ENCODE measurements around the gene ANKRD1.

Gene ANKRD1

DNA sequence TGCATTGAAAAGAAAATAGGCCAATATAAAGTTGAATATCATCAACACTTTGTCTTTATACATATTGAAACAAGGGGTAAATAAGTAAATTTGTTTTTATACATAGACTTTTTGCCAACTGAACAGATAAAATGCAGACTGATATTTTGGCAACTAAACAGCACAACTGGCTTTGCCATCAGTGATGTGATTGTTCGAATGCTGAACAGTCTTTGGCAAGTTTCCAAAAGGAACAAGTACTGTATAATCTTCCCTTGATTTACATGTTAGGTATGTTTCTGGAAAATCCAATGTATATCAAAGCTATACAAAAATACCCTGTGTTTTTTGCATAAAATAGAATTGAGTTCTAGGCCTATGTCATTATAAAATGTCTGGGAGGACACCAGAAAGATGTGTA, 18.2 kb upstream of the ANKRD1 start:
- TF ChIP-seq RARB (CRISPR knock-in tag; IDR thresholded peaks at IDR 0.05): no peak
- TF ChIP-seq TCF4 (CRISPR knock-in tag; IDR thresholded peaks at IDR 0.05; ENCODE audit: borderline replicate concordance): no peak
- TF ChIP-seq ZC3H10 (CRISPR knock-in tag; IDR thresholded peaks at IDR 0.05): no peak
- TF ChIP-seq GLIS3 (CRISPR knock-in tag; IDR thresholded peaks at IDR 0.05): no peak
- TF ChIP-seq, protein P1, sequence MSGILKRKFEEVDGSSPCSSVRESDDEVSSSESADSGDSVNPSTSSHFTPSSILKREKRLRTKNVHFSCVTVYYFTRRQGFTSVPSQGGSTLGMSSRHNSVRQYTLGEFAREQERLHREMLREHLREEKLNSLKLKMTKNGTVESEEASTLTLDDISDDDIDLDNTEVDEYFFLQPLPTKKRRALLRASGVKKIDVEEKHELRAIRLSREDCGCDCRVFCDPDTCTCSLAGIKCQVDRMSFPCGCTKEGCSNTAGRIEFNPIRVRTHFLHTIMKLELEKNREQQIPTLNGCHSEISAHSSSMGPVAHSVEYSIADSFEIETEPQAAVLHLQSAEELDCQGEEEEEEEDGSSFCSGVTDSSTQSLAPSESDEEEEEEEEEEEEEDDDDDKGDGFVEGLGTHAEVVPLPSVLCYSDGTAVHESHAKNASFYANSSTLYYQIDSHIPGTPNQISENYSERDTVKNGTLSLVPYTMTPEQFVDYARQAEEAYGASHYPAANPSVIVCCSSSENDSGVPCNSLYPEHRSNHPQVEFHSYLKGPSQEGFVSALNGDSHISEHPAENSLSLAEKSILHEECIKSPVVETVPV (CRISPR knock-in tag; IDR thresholded peaks at IDR 0.05): no peak
- TF ChIP-seq, protein P2, sequence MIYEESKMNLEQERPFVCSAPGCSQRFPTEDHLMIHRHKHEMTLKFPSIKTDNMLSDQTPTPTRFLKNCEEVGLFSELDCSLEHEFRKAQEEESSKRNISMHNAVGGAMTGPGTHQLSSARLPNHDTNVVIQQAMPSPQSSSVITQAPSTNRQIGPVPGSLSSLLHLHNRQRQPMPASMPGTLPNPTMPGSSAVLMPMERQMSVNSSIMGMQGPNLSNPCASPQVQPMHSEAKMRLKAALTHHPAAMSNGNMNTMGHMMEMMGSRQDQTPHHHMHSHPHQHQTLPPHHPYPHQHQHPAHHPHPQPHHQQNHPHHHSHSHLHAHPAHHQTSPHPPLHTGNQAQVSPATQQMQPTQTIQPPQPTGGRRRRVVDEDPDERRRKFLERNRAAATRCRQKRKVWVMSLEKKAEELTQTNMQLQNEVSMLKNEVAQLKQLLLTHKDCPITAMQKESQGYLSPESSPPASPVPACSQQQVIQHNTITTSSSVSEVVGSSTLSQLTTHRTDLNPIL (CRISPR knock-in tag; IDR thresholded peaks at IDR 0.05; ENCODE audit: low read depth): no peak
- no peak for TF ChIP-seq ESRRG (CRISPR knock-in tag; IDR thresholded peaks at IDR 0.05)
- no peak for TF ChIP-seq ARNTL (CRISPR knock-in tag; IDR thresholded peaks at IDR 0.05; ENCODE audit: borderline replicate concordance, low read depth)
- no peak for TF ChIP-seq BACH2 (CRISPR knock-in tag; IDR thresholded peaks at IDR 0.05; ENCODE audit: borderline replicate concordance)
- TF ChIP-seq, protein P3, sequence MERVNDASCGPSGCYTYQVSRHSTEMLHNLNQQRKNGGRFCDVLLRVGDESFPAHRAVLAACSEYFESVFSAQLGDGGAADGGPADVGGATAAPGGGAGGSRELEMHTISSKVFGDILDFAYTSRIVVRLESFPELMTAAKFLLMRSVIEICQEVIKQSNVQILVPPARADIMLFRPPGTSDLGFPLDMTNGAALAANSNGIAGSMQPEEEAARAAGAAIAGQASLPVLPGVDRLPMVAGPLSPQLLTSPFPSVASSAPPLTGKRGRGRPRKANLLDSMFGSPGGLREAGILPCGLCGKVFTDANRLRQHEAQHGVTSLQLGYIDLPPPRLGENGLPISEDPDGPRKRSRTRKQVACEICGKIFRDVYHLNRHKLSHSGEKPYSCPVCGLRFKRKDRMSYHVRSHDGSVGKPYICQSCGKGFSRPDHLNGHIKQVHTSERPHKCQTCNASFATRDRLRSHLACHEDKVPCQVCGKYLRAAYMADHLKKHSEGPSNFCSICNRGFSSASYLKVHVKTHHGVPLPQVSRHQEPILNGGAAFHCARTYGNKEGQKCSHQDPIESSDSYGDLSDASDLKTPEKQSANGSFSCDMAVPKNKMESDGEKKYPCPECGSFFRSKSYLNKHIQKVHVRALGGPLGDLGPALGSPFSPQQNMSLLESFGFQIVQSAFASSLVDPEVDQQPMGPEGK (CRISPR knock-in tag; IDR thresholded peaks at IDR 0.05; ENCODE audit: borderline replicate concordance): no peak
- TF ChIP-seq, protein P4, sequence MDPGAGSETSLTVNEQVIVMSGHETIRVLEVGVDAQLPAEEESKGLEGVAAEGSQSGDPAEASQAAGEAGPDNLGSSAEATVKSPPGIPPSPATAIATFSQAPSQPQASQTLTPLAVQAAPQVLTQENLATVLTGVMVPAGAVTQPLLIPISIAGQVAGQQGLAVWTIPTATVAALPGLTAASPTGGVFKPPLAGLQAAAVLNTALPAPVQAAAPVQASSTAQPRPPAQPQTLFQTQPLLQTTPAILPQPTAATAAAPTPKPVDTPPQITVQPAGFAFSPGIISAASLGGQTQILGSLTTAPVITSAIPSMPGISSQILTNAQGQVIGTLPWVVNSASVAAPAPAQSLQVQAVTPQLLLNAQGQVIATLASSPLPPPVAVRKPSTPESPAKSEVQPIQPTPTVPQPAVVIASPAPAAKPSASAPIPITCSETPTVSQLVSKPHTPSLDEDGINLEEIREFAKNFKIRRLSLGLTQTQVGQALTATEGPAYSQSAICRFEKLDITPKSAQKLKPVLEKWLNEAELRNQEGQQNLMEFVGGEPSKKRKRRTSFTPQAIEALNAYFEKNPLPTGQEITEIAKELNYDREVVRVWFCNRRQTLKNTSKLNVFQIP (CRISPR knock-in tag; IDR thresholded peaks at IDR 0.05; ENCODE audit: borderline replicate concordance, low read depth): no peak
- ATAC-seq: no peak

DNA sequence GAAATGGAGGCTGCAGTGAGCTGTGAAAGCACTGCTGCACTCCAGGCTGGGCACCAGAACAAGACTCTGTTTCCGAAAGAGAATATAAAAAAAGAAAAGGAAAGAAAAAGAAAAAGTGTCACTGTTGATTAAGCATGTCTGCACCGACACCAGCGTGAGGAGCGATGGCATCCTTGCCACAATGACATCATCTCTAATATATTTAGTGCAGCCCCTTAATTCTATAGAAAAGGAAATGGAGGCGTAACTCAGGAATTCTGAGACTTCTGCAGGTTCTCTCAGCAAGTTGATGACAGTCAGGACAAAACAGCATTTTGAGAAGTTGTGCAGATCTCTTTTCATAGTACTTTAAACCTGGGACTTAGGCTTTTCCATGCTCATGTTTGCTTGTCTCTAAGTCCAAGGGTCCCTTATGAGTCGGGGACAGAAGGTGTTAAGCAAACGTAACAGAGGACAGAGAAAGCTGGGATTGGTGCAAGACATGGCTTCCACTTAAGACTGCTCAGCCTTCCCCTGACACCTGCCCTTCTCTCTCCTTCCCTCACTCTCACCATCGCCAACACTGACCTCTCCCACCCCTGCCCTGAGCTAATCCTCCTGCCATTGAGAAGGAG, 16.9 kb upstream of the ANKRD1 start:
- ATAC-seq: peak; percentile 65
- TF ChIP-seq, protein P2 (CRISPR knock-in tag; IDR thresholded peaks at IDR 0.05; ENCODE audit: low read depth): no peak
- no peak for TF ChIP-seq BACH2 (CRISPR knock-in tag; IDR thresholded peaks at IDR 0.05; ENCODE audit: borderline replicate concordance)
- TF ChIP-seq ZC3H10 (CRISPR knock-in tag; IDR thresholded peaks at IDR 0.05): no peak
- TF ChIP-seq SNAI2 (CRISPR knock-in tag; IDR thresholded peaks at IDR 0.05): no peak
- TF ChIP-seq ISL1 (CRISPR knock-in tag; IDR thresholded peaks at IDR 0.05): peak; percentile 38; the same call in 1 of the 2 replicates
- TF ChIP-seq ZFP30 (CRISPR knock-in tag; IDR thresholded peaks at IDR 0.05): no peak
- no peak for TF ChIP-seq GLIS3 (CRISPR knock-in tag; IDR thresholded peaks at IDR 0.05)
- TF ChIP-seq ZNF70 (CRISPR knock-in tag; IDR thresholded peaks at IDR 0.05): no peak

DNA sequence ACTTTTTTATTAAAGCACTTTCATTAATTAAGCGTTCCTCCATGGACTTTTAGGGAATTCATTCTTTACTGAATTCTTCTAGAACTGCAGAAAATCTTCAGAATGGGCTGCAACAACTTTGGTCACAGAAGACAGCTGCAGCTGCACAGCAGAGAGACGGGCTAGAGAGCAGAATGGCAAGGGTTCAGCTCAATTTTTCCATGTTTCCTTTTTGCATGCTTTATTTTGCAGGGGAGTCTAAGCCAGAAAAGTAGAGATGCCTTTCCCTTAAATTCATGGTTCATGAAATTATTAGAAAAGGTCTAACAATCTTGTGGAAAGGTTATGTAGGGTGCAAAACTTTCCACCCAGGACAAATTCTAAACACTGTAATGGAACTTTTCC, 15.4 kb upstream of the ANKRD1 start:
- TF ChIP-seq ARNTL (CRISPR knock-in tag; IDR thresholded peaks at IDR 0.05; ENCODE audit: borderline replicate concordance, low read depth) (no peak), BACH2 (CRISPR knock-in tag; IDR thresholded peaks at IDR 0.05; ENCODE audit: borderline replicate concordance) (no peak), SNAI2 (CRISPR knock-in tag; IDR thresholded peaks at IDR 0.05) (no peak), RARB (CRISPR knock-in tag; IDR thresholded peaks at IDR 0.05) (no peak), CSDC2 (CRISPR knock-in tag; IDR thresholded peaks at IDR 0.05) (no peak), ESRRG (CRISPR knock-in tag; IDR thresholded peaks at IDR 0.05) (no peak), PPARA (CRISPR knock-in tag; IDR thresholded peaks at IDR 0.05; ENCODE audit: borderline replicate concordance) (no peak), ISL1 (CRISPR knock-in tag; IDR thresholded peaks at IDR 0.05) (no peak)
- TF ChIP-seq, protein P2 (CRISPR knock-in tag; IDR thresholded peaks at IDR 0.05; ENCODE audit: low read depth): no peak
- TF ChIP-seq, protein P5, sequence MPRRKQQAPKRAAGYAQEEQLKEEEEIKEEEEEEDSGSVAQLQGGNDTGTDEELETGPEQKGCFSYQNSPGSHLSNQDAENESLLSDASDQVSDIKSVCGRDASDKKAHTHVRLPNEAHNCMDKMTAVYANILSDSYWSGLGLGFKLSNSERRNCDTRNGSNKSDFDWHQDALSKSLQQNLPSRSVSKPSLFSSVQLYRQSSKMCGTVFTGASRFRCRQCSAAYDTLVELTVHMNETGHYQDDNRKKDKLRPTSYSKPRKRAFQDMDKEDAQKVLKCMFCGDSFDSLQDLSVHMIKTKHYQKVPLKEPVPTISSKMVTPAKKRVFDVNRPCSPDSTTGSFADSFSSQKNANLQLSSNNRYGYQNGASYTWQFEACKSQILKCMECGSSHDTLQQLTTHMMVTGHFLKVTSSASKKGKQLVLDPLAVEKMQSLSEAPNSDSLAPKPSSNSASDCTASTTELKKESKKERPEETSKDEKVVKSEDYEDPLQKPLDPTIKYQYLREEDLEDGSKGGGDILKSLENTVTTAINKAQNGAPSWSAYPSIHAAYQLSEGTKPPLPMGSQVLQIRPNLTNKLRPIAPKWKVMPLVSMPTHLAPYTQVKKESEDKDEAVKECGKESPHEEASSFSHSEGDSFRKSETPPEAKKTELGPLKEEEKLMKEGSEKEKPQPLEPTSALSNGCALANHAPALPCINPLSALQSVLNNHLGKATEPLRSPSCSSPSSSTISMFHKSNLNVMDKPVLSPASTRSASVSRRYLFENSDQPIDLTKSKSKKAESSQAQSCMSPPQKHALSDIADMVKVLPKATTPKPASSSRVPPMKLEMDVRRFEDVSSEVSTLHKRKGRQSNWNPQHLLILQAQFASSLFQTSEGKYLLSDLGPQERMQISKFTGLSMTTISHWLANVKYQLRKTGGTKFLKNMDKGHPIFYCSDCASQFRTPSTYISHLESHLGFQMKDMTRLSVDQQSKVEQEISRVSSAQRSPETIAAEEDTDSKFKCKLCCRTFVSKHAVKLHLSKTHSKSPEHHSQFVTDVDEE (CRISPR knock-in tag; IDR thresholded peaks at IDR 0.05): no peak
- TF ChIP-seq, protein P4 (CRISPR knock-in tag; IDR thresholded peaks at IDR 0.05; ENCODE audit: borderline replicate concordance, low read depth): no peak
- TF ChIP-seq, protein P1 (CRISPR knock-in tag; IDR thresholded peaks at IDR 0.05): no peak
- ATAC-seq: no peak

Data from SK-N-SH treated with all-trans-retinoic acid at 6 μM for 48 hours (cell line).